Lower leg skin (tissue), 4 donors: ENCODE data around the gene BUD31. TPM values are rescaled to one million over a fixed set of nuclear protein-coding genes. Genes with fewer than 3 reads are reported as not detected.

Source experiments
- DNase-seq, 2 donors: peaks; one replicate each; pipeline ENCODE4 v3.0.0-alpha.2; 2019; ENCODE audit warnings: low spot score in 2 of 2
- H3K4me3 ChIP-seq: fragments of 200-600 bp; sonication (generic); 2 replicates; pipeline ENCODE4 v1.5.1; 2017; ENCODE audit warnings: mild to moderate bottlenecking, low read depth; ENCODE audit not compliant: poor library complexity, severe bottlenecking
- CTCF ChIP-seq, 3 donors: fragments of 450-650 bp; IDR thresholded peaks; one replicate each; pipeline ENCODE4 v1.5.1; 2016; ENCODE audit warnings: antibody characterized with exemption in 3 of 3, mild to moderate bottlenecking in 3 of 3, moderate library complexity in 2 of 3
- POLR2A ChIP-seq, 2 donors: fragments of 450-650 bp; IDR thresholded peaks; one replicate each; pipeline ENCODE4 v1.6.1; 2016 to 2017; ENCODE audit warnings: antibody characterized with exemption in 2 of 2, mild to moderate bottlenecking in 1 of 2, moderate library complexity in 1 of 2
- WGBS, 2 donors: methylation state at CpG; one replicate each; pipeline ENCODE4 v1.1.5; 2018; 5-methylcytosine and 5-hydroxymethylcytosine counted together
- intact Hi-C: fragments of 100-400 bp; cut with DNase I; formaldehyde crosslinking; loops from one replicate; pipeline ENCODE4 v1.15.0; 2023; ENCODE audit warnings: low total_unique reads
- total RNA-seq, 4 donors: library from RNA; depleted of rRNA; stranded (reverse); fragments of >200 nt; gene quantifications; one replicate each; pipeline ENCODE4 v1.1.0, GENCODE V29; 2016

BUD31 gene
- total RNA-seq, 4 donors from 2014 or later: 48.2 to 71.0 (median 58.5) TPM

- DNase-seq: no peak
- intact Hi-C loops: no loop called here
- WGBS, 2 donors: 80 to 89% methylated on average over 4 to 5 of the region's 5 CpGs
- no peak for TF ChIP-seq CTCF (IDR thresholded peaks at IDR 0.05)
- TF ChIP-seq POLR2A (IDR thresholded peaks at IDR 0.05): no peak
- no peak overlapping the region for H3K4me3 ChIP-seq
Measured at GRCh38 chr7:99420213-99420612, 11.4 kb downstream of the BUD31 start.

- intact Hi-C loops: no loop called here
- TF ChIP-seq CTCF (IDR thresholded peaks at IDR 0.05) (no peak), POLR2A (IDR thresholded peaks at IDR 0.05) (no peak)
- DNase-seq: no peak
- 83 to 86% methylated on average over 7 of the region's 7 CpGs for WGBS, 2 donors
- no peak overlapping the region for H3K4me3 ChIP-seq
Measured at GRCh38 chr7:99420986-99421385, 12.2 kb downstream of the BUD31 start.

- DNase-seq: no peak
- no peak overlapping the region for H3K4me3 ChIP-seq
- 84 to 93% methylated on average over 11 of the region's 11 CpGs for WGBS, 2 donors
- intact Hi-C loops: no loop called here
- TF ChIP-seq CTCF (IDR thresholded peaks at IDR 0.05): no peak
- no peak for TF ChIP-seq POLR2A (IDR thresholded peaks at IDR 0.05)
Measured at GRCh38 chr7:99422186-99422585, 13.4 kb downstream of the BUD31 start.

GRCh38 chr7:99422625-99423024, 13.9 kb downstream of the BUD31 start:
- WGBS, 2 donors: 74 to 79% methylated on average over 5 of the region's 5 CpGs

GRCh38 chr7:99424932-99425730, 16.4 kb downstream of the BUD31 start:
- H3K4me3 ChIP-seq: no peak overlapping the region
- no peak for TF ChIP-seq POLR2A (IDR thresholded peaks at IDR 0.05)
- TF ChIP-seq CTCF (IDR thresholded peaks at IDR 0.05): no peak
- intact Hi-C loops: no loop called here
- DNase-seq: no peak
- WGBS, 2 donors: 91 to 94% methylated on average over 18 to 22 of the region's 24 CpGs

More at GRCh38 chr7:99422625-99423024, 13.9 kb downstream of the BUD31 start:
- intact Hi-C loops: no loop called here
- no peak overlapping the region for H3K4me3 ChIP-seq
- no peak for DNase-seq
- TF ChIP-seq POLR2A (IDR thresholded peaks at IDR 0.05): no peak
- no peak for TF ChIP-seq CTCF (IDR thresholded peaks at IDR 0.05)
